Measurements from ENCODE around the gene CHST11.
"Not testable (repeated sequence)": the region's sequence is repeated elsewhere in the genome, so short reads cannot be mapped to it uniquely, and the experiment has no call there.

Gene CHST11

DNA sequence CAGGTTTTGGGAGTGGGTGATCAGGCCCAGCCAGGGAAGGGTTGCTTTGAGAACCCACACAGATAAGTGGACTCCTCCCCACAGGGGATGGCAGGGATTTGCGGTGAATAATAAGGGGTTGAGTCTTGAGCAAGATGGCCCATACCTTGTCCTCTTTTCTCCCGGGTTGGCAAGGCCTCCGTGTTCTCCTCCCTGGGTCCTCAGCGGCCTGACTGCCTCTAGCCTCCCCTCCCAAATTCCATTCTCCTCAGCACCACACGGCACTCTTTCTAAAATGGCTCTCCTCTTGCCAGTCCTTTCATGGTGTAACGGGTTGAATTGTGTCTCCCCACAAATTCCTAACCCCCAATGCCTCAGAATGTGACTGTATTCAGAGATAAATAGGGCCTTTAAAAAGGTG lies 70.0 kb downstream of the CHST11 start:
- no peak for DNase-seq (ENCODE audit: low read depth)

- not testable (repeated sequence) for DNase-seq (ENCODE audit: low read depth)
These were observed 70.9 kb downstream of the CHST11 start for GRCh38 chr12:104527653-104528052.

DNA sequence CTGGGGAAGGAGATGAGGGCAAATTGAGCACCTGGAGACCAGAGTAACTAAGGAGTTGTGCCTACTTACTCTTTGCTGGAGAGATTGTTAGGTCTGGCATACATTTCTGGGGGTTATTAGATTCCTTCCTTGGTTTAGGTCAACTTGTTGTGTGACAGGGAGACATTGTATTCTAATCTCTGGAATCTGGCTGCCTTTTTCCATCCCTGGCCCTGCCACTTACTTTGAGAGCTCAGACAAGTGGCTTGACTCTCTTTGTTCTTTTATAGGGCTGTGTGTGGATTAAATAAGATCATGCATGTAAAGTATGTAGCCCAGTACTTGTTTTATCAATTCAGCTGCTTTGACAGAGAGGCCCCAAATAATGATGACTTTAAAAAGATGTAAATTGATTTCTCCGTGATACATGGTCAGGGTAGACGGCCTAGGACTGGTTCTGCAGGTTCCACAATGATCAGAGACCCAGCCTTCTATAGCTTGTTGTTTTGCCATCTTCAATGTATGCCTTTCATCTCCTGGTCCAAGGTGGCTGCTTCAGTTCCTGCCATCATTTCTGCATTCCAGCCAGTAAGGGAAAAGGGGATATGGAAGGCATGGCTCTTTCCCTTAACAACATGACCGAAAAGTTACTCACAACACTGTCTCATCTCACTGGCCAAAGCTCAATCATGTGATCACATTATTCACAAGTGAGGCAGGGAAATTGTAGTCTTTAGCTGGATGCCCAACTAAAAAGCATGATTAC lies 72.6 kb downstream of the CHST11 start:
- no peak for DNase-seq (ENCODE audit: low read depth)

DNA sequence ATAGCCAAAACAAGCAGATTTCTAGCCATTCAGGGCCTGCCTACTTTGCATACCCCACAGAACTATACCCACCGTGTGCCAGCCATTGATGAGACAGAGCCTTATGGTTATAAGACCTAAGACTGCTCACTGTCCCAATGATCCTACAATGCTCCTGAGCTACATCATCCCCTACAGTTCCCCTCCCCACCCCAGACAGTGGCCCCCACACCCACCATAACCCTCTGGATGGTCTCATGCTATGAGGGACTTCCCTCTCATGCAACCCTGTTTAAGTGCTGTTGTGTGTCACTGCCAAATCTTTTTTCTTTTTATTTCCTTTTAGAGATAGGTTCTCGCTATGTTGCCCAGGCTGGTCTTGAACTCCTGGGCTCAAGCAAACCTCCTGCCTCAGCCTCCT lies 75.9 kb downstream of the CHST11 start:
- no peak for DNase-seq (ENCODE audit: low read depth)

GRCh38 chr12:104533134-104533533 lies 76.4 kb downstream of the CHST11 start:
- DNase-seq (ENCODE audit: low read depth): no peak

DNA sequence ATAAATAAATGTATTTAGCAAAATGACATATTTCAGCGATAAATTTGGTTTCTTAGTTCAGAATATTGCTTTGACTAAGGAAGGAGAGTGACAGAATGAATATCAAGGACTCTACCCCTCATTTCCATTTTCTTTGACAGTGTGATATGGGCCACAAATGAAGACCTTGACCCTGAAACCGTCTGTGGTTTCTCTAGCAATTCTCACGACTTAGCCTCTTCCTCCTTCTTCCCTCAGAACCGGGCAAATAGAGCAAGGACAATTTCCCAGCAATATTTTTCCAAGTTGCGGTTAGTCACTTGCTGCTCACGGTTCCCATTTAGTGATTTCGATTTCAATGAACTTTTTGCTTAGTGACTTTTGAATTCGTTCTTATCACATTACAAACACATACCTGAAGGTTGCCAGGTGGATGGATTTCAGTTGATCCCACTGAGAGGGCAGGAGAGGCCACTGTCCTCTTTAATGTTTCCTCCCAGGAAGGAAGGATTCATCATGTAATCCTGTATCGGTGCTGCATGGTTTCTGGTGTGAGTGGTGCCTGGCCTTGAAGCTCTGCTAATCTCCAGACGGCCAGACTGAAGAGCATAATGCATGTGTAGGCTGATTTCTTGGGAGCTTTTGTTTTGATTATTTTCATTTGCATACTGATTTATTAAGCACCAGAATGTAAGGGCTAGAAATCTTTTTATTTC lies 77.6 kb downstream of the CHST11 start:
- no peak for DNase-seq (ENCODE audit: low read depth)

GRCh38 chr12:104534857-104535248 lies 78.1 kb downstream of the CHST11 start:
- DNase-seq (ENCODE audit: low read depth): no peak

DNA sequence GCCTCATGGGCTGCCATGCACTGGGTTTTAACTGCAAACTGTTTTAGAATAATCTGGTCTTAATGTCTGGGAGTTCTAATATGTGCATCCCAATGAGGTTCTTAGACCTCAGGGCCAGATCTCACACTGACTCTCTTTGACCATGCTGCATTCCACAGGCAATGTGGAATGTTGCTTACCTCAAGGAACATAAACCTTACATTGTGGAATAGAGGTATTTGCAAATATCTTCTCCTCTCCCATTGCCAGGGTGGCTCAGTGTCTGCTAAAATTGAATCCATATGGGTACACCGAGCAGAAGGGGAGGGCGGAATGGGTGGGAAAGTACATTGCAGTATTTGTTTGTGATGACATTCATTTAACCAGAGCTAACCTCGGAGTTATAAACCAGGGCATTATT lies 78.6 kb downstream of the CHST11 start:
- no peak for DNase-seq (ENCODE audit: low read depth)

GRCh38 chr12:104536841-104537240 lies 80.1 kb downstream of the CHST11 start:
- DNase-seq (ENCODE audit: low read depth): no peak

DNA sequence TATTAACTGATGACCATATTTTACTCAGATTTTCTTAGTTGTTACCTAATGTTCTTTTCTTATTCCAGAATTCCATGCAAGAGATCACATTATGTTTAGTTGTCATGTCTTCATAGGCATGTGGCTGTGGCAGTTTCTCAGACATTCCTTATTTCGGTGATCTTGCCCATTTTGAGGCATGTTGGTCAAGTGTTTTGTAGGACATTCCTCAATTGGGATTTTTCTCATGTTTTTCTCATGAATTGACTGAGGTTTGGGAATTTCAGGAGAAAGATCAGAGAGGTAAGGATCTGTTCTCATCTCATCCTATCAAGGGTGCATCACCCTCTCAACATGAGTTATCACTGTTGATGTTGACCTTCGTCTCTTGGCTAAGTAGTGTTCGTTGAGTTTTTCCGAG lies 81.3 kb downstream of the CHST11 start:
- DNase-seq (ENCODE audit: low read depth): no peak

GRCh38 chr12:104538891-104539462 lies 82.2 kb downstream of the CHST11 start:
- no peak for DNase-seq (ENCODE audit: low read depth)

GRCh38 chr12:104544836-104545235 lies 88.1 kb downstream of the CHST11 start:
- no peak for DNase-seq (ENCODE audit: low read depth)

- DNase-seq (ENCODE audit: low read depth): no peak
These were observed 89.8 kb downstream of the CHST11 start for GRCh38 chr12:104546575-104546974.

GRCh38 chr12:104547235-104547634 lies 90.5 kb downstream of the CHST11 start:
- no peak for DNase-seq (ENCODE audit: low read depth)

GRCh38 chr12:104549815-104550480 lies 93.2 kb downstream of the CHST11 start:
- DNase-seq (ENCODE audit: low read depth): no peak

- no peak for DNase-seq (ENCODE audit: low read depth)
These were observed 94.7 kb downstream of the CHST11 start for GRCh38 chr12:104551313-104551931.

DNA sequence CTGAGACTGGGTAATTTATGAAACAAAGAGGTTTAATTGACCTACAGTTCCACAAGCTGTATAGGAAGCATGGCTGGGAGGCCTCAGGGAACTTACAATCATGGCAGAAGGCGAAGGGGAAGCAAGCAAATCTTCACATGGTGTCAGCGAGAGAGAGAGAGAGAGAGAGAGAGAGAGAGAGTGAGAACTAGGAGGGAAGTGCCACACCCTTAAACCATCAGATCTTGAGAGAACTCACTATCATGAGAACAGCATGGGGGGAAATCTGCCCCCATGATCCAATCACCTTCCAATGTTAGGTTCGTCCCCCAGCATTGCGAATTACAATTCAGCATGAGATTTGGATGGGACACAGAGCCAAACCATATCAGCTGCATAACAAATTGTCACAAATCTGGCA lies 96.7 kb downstream of the CHST11 start:
- no peak for DNase-seq (ENCODE audit: low read depth)

- DNase-seq (ENCODE audit: low read depth): no peak
These were observed 98.9 kb downstream of the CHST11 start for GRCh38 chr12:104555648-104556047.

GRCh38 chr12:104557488-104558195 lies 100.9 kb downstream of the CHST11 start:
- DNase-seq (ENCODE audit: low read depth): no peak

GRCh38 chr12:104560881-104561280 lies 104.1 kb downstream of the CHST11 start:
- no peak for DNase-seq (ENCODE audit: low read depth)

DNA sequence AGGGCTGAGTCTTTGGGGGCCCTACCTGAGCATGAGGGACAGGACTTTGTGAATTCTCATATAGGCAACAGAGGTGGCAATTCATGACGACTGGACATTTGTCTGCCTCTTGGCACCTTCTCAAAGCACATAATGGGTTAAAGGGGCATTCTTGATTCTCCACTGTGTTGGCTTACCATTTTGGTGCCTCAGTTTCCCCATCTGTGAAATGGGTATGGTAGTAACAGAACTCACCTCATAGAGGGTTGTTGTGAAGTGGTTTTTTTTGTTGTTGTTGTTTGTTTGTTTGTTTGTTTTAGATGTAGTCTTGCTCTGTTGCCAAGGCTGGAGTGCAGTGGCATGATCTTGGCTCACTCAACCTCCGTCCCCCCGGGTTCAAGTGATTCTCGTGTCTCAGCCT lies 106.0 kb downstream of the CHST11 start:
- no peak for DNase-seq (ENCODE audit: low read depth)

GRCh38 chr12:104564662-104565061 lies 107.9 kb downstream of the CHST11 start:
- DNase-seq (ENCODE audit: low read depth): not testable (repeated sequence)

Data from fibroblast of the conjunctiva (primary cell).